Lung (tissue), 12 donors: ENCODE measurements around the gene FANCE. TPM values are rescaled to one million over a fixed set of nuclear protein-coding genes. Genes with fewer than 3 reads are reported as not detected.

Experiments used
- ATAC-seq: fragments of 200-7000 bp; cut with Tn5 transposase; one replicate; pipeline ENCODE4 v1.9.1; 2020; ENCODE audit warnings: moderate number of reproducible peaks; ENCODE audit not compliant: insufficient read depth, low FRiP score
- DNase-seq, 3 donors: peaks; one replicate each; pipeline ENCODE4 v3.0.0-alpha.2; 2013 to 2017
- H3K27ac ChIP-seq, 2 donors: one replicate each; pipeline ENCODE4 v1.5.1; 2013; ENCODE audit warnings: mild to moderate bottlenecking in 2 of 2, moderate library complexity in 2 of 2, control low read depth in 1 of 2, inconsistent platforms in 1 of 2, low read depth in 1 of 2, low read length in 1 of 2
- H3K27me3 ChIP-seq, 3 donors: one replicate each; pipeline ENCODE4 v1.5.1; 2013; ENCODE audit warnings: low read length in 2 of 3; ENCODE audit not compliant: control insufficient read depth in 3 of 3, insufficient read depth in 3 of 3
- H3K36me3 ChIP-seq, 4 donors: one replicate each; pipeline ENCODE4 v1.5.1; 2013; ENCODE audit warnings: low read length in 4 of 4, mild to moderate bottlenecking in 1 of 4, moderate library complexity in 1 of 4; ENCODE audit not compliant: control insufficient read depth in 4 of 4, insufficient read depth in 4 of 4
- H3K4me1 ChIP-seq, 5 donors: one replicate each; pipeline ENCODE4 v1.5.1; 2013; ENCODE audit warnings: low read length in 5 of 5, mild to moderate bottlenecking in 2 of 5, moderate library complexity in 1 of 5; ENCODE audit not compliant: control insufficient read depth in 5 of 5, insufficient read depth in 5 of 5
- H3K4me3 ChIP-seq: one replicate; pipeline ENCODE4 v1.5.1; 2013; ENCODE audit warnings: mild to moderate bottlenecking, control low read depth, moderate library complexity
- H3K9ac ChIP-seq, 2 donors: one replicate each; pipeline ENCODE4 v1.5.1; 2013; ENCODE audit warnings: low read length in 2 of 2, control low read depth in 1 of 2; ENCODE audit not compliant: insufficient read depth in 1 of 2
- H3K9me3 ChIP-seq, 4 donors: one replicate each; pipeline ENCODE4 v1.5.1; 2013; ENCODE audit warnings: low read length in 3 of 4, mild to moderate bottlenecking in 1 of 4, moderate library complexity in 1 of 4; ENCODE audit not compliant: control insufficient read depth in 4 of 4, insufficient read depth in 3 of 4
- CTCF ChIP-seq: IDR thresholded peaks from 2 replicates; pipeline ENCODE4 v1.5.1; 2012; ENCODE audit warnings: mild to moderate bottlenecking; ENCODE audit errors: control extremely low read depth, extremely low read depth
- WGBS, 2 donors: extraction: QIAGEN DNeasy Blood & Tissue Kit; methylation state at CpG; one replicate each; pipeline ENCODE4 v1.1.7; 2013; 5-methylcytosine and 5-hydroxymethylcytosine counted together
- polyA plus RNA-seq, 2 donors: library from polyadenylated mRNA; stranded (reverse); fragments of 200-250 nt; gene quantifications; one replicate each; pipeline ENCODE4 v1.2.1, GENCODE V29; 2013
- total RNA-seq, 2 donors: library from RNA; depleted of rRNA in 1 of 2; stranded (reverse); fragments of >200 nt in 1 of 2; gene quantifications; one replicate each; pipeline ENCODE4 v1.2.1, GENCODE V29; 2014 to 2021
- donor health status: control.
- donor health status: control.
- donor health status: Bipolar disorder and iron deficiency.
- donor health status: healthy.
- donor health status: DM: yes; HTN: yes; CAD: no.

Gene FANCE
- total and polyA plus RNA-seq, 4 donors = 3.1 to 7.3 (median 6.3) TPM

DNA sequence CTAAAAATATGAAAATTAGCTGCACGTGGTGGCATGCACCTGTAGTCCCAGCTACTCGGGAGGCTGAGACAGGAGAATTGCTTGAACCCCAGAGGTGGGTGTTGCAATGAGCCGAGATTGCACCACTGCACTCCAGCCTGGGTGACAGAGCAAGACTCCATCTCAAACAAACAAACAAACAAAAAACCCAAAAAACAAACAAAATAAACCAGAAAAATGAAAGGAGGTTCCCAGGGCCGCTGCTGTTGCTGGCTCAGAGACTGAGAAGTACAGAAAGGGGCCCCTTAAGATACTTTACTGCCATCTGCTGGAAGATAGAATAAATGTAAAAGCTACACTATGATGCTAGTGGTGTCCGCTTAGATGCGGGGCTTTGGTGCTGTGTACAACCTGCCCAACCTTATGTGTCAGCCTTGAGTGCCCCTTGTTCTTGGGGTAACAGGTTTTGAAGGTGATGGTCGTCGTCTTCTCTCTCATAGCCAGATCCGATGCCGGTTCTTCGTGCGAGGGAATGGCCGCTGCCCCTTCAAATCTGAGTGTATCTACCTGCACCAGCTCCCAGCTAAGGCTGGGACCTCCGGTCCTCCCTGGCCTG lies 2.8 kb upstream of the FANCE start:
- peak; percentile 77 for TF ChIP-seq CTCF
- Histone ChIP-seq H3K4me1 (peaks cover 0 to 20% (median 2%) of the 10 kb centered on the region in 5 donors), H3K9ac (no peak overlapping the region), H3K4me3 (no peak overlapping the region), H3K27ac (no peak overlapping the region), H3K27me3 (no peaks in the 10 kb centered on the region), H3K36me3 (no peaks in the 10 kb centered on the region), H3K9me3 (peaks cover 0 to 1% (median 0%) of the 10 kb centered on the region in 4 donors)
- ATAC-seq (peak; percentile 49), DNase-seq (peak in 2 of 3 donors; percentile 80 to 83)
- WGBS, 2 donors = 33 to 36% methylated on average over 14 of the region's 14 CpGs

DNA sequence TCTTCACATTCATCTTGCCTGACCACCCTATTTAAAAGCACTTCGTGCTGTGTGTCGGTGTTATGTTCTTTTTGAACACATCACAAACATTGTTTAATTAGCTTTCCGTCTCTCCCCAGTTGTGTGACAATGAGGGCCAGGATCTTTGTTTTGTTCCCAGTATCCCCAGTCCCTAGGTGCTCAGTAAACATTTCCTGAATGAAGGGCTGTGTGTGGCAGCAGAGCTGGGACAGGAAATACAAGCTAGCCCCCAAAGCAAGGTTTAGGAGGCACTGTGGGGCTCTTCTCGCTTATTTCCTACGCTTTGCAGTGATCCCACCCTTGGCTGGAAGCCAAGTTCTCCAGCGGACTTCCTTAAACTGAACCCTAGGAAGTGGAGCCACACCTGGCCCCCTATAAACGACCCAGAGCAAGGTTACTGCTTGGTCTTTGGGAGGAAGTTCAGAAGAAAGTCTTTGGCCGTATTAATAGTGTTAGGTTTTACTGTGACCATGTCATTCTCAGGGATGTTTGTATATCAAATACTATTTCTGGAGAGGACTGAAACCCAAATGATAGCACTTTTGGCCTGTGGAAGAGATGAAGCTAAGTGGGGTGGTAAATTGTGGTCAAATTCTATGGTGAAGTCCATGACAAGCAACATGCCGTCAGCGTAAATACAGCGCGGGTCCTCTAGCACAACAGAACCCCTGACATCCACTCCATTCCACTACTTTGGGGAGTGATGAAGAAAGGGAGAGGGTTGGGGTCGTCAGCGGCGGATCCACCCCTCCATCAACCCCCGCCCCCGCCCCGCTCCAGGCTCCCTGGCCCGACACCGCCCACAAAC lies 570 bp upstream of the FANCE start:
- no peak for TF ChIP-seq CTCF
- peak in 2 of 3 donors; percentile 41 to 51 for DNase-seq
- H3K27ac ChIP-seq = no peak overlapping the region
- no peak overlapping the region for H3K9ac ChIP-seq
- no peaks in the 10 kb centered on the region for H3K27me3 ChIP-seq
- no peak for ATAC-seq
- H3K4me1 ChIP-seq = peaks cover 0 to 25% (median 2%) of the 10 kb centered on the region in 5 donors
- no peak overlapping the region for H3K4me3 ChIP-seq
- 9 to 13% methylated on average over 19 to 20 of the region's 20 CpGs for WGBS, 2 donors
- peaks cover 0 to 5% (median 2%) of the 10 kb centered on the region in 4 donors for H3K36me3 ChIP-seq
- no peaks in the 10 kb centered on the region for H3K9me3 ChIP-seq

- no peak overlapping the region for H3K4me3 ChIP-seq
- ATAC-seq = no peak
- TF ChIP-seq CTCF = no peak
Measured at GRCh38 chr6:35453236-35453635, 1.1 kb downstream of the FANCE start.

More at GRCh38 chr6:35453236-35453635, 1.1 kb downstream of the FANCE start:
- Histone ChIP-seq H3K9ac (peak overlapping the region in 1 of 2 donors; percentile 66), H3K9me3 (no peaks in the 10 kb centered on the region), H3K4me1 (peaks cover 0 to 25% (median 3%) of the 10 kb centered on the region in 5 donors), H3K36me3 (peaks cover 0 to 7% (median 3%) of the 10 kb centered on the region in 4 donors), H3K27ac (no peak overlapping the region), H3K27me3 (no peaks in the 10 kb centered on the region)
- 19 to 20% methylated on average over 3 of the region's 3 CpGs for WGBS, 2 donors
- DNase-seq = no peak
